Activated CD4-positive, alpha-beta memory T cell treated with anti-CD3 and anti-CD28 coated beads, Interleukin-2, amount 10 ng/mL, durations not matched to agents 7 days and 5 days (primary cell): ENCODE results near the gene PROZ. TPM values are rescaled to one million over a fixed set of nuclear protein-coding genes. Genes with fewer than 3 reads are reported as not detected.
"Not testable (repeated sequence)": the region's sequence is repeated elsewhere in the genome, so short reads cannot be mapped to it uniquely, and the experiment has no call there.

Experiments
- CTCF ChIA-PET: fragments of 350-600 bp; sonication (Branson Sonifier 250); formaldehyde crosslinking; loops from one replicate; lab custom pipeline; 2021; ENCODE audit warnings: antibody characterized with exemption, inconsistent platforms; lab: Charles Lee
- POLR2A ChIA-PET: fragments of 350-600 bp; sonication (Branson Sonifier 250); formaldehyde crosslinking; loops from one replicate; lab custom pipeline; 2021; ENCODE audit warnings: antibody characterized with exemption; lab: Charles Lee
- DNase-seq: peaks from one replicate; pipeline ENCODE4 v3.0.0-alpha.2; 2020
- H3K27ac Mint-ChIP-seq: one replicate; pipeline ENCODE4 v1.8.0; 2021; ENCODE audit warnings: mild to moderate bottlenecking, mixed read lengths
- H3K27me3 Mint-ChIP-seq: one replicate; pipeline ENCODE4 v1.8.0; 2021; ENCODE audit warnings: mixed read lengths
- H3K36me3 Mint-ChIP-seq: one replicate; pipeline ENCODE4 v1.8.0; 2021; ENCODE audit warnings: low read depth, mixed read lengths
- H3K4me1 Mint-ChIP-seq: one replicate; pipeline ENCODE4 v1.8.0; 2021; ENCODE audit warnings: mixed read lengths
- H3K4me3 Mint-ChIP-seq: one replicate; pipeline ENCODE4 v1.8.0; 2021; ENCODE audit warnings: mild to moderate bottlenecking, mixed read lengths
- H3K9me3 Mint-ChIP-seq: one replicate; pipeline ENCODE4 v1.8.0; 2021; ENCODE audit warnings: mixed read lengths
- total RNA-seq, 2 experiments: library from RNA; stranded (reverse); gene quantifications; one replicate each; pipeline ENCODE4 v1.2.3, GENCODE V29; 2021

The PROZ gene
- total RNA-seq, 2 experiments from 2014 or later, result not detected

GRCh38 chr13:113160983-113161382 is 2.5 kb downstream of the PROZ start:
- ChIA-PET POLR2A (interaction anchor here (0.5 to 1.2 kb wide), 2 partner anchors 18 to 49 kb away, joined by 3 to 4 read pairs; partner anchors contain the start of gene CUL4A), CTCF (no interaction called here)
- Mint-ChIP-seq H3K36me3 (peaks cover 3% of the 10 kb centered on the region), H3K4me1 (peaks cover 34% of the 10 kb centered on the region), H3K27ac (peak overlapping the region; percentile 68), H3K9me3 (peaks cover 11% of the 10 kb centered on the region), H3K27me3 (peaks cover 10% of the 10 kb centered on the region), H3K4me3 (peak overlapping the region; percentile 49)
- no peak for DNase-seq

- peak overlapping the region; percentile 49 for H3K4me3 Mint-ChIP-seq
- CTCF ChIA-PET, result no interaction called here
- H3K27me3 Mint-ChIP-seq, result peaks cover 9% of the 10 kb centered on the region
- peaks cover 34% of the 10 kb centered on the region for H3K4me1 Mint-ChIP-seq
- peak overlapping the region; percentile 68 for H3K27ac Mint-ChIP-seq
- H3K36me3 Mint-ChIP-seq, result peaks cover 1% of the 10 kb centered on the region
- peaks cover 9% of the 10 kb centered on the region for H3K9me3 Mint-ChIP-seq
- DNase-seq, result peak; percentile 28
- POLR2A ChIA-PET, result interaction anchor here (1.2 kb wide), 1 partner anchor 48 kb away, joined by 4 read pairs; the partner anchor contains the start of gene CUL4A
Measured at GRCh38 chr13:113161433-113161832, 3.0 kb downstream of the PROZ start.

- H3K9me3 Mint-ChIP-seq, CTCF ChIA-PET, H3K27me3 Mint-ChIP-seq, H3K36me3 Mint-ChIP-seq, H3K27ac Mint-ChIP-seq, H3K4me3 Mint-ChIP-seq, DNase-seq: not testable (repeated sequence)
- POLR2A ChIA-PET, result interaction anchor here (1.2 kb wide), 1 partner anchor 48 kb away, joined by 4 read pairs; the partner anchor contains the start of gene CUL4A
- peaks cover 34% of the 10 kb centered on the region for H3K4me1 Mint-ChIP-seq
Measured at GRCh38 chr13:113161975-113162374, 3.5 kb downstream of the PROZ start.

GRCh38 chr13:113162783-113163685 is 4.6 kb downstream of the PROZ start:
- peaks cover 1% of the 10 kb centered on the region for H3K27me3 Mint-ChIP-seq
- CTCF ChIA-PET, result interaction anchor here (0.7 to 1.2 kb wide), 2 partner anchors 75 to 228 kb away, joined by 3 read pairs; no protein-coding TSS in a partner anchor
- peak overlapping the region; percentile 69 for H3K27ac Mint-ChIP-seq
- POLR2A ChIA-PET, result interaction anchor here (1.4 to 5.3 kb wide), 2 partner anchors 12 to 47 kb away, joined by 4 to 31 read pairs; partner anchors contain the start of gene CUL4A
- H3K36me3 Mint-ChIP-seq, result peaks cover 4% of the 10 kb centered on the region
- H3K4me3 Mint-ChIP-seq, result no peak overlapping the region
- no peaks in the 10 kb centered on the region for H3K9me3 Mint-ChIP-seq
- DNase-seq, result no peak
- peaks cover 34% of the 10 kb centered on the region for H3K4me1 Mint-ChIP-seq

GRCh38 chr13:113164492-113164891 is 6.0 kb downstream of the PROZ start:
- H3K4me3 Mint-ChIP-seq, result no peak overlapping the region
- H3K27ac Mint-ChIP-seq, result peak overlapping the region; percentile 31
- H3K9me3 Mint-ChIP-seq, result no peaks in the 10 kb centered on the region
- H3K27me3 Mint-ChIP-seq, result no peaks in the 10 kb centered on the region
- peaks cover 34% of the 10 kb centered on the region for H3K4me1 Mint-ChIP-seq
- H3K36me3 Mint-ChIP-seq, result peaks cover 13% of the 10 kb centered on the region
- no peak for DNase-seq
- ChIA-PET POLR2A (interaction anchor here (0.6 to 5.3 kb wide), 3 partner anchors 10 to 45 kb away, joined by 3 to 31 read pairs (median 4); partner anchors contain the start of gene CUL4A), CTCF (interaction anchor here (1.2 kb wide), 1 partner anchor 74 kb away, joined by 3 read pairs; no protein-coding TSS in a partner anchor)

GRCh38 chr13:113166266-113166665 is 7.8 kb downstream of the PROZ start:
- Mint-ChIP-seq H3K4me3 (no peak overlapping the region), H3K27me3 (no peaks in the 10 kb centered on the region), H3K4me1 (peaks cover 35% of the 10 kb centered on the region), H3K36me3 (peaks cover 25% of the 10 kb centered on the region), H3K9me3 (no peaks in the 10 kb centered on the region), H3K27ac (no peak overlapping the region)
- ChIA-PET POLR2A (interaction anchor here (1.1 to 5.3 kb wide), 3 partner anchors 9 to 42 kb away, joined by 3 to 31 read pairs (median 4); partner anchors contain the start of gene PCID2), CTCF (interaction anchor here (1.4 kb wide), 1 partner anchor 16 kb away, joined by 3 read pairs; no protein-coding TSS in a partner anchor)
- no peak for DNase-seq

- Mint-ChIP-seq H3K36me3 (peaks cover 29% of the 10 kb centered on the region), H3K9me3 (no peaks in the 10 kb centered on the region), H3K4me1 (peaks cover 37% of the 10 kb centered on the region), H3K4me3 (no peak overlapping the region), H3K27ac (no peak overlapping the region), H3K27me3 (no peaks in the 10 kb centered on the region)
- ChIA-PET CTCF (interaction anchor here (1.4 kb wide), 1 partner anchor 15 kb away, joined by 3 read pairs; no protein-coding TSS in a partner anchor), POLR2A (interaction anchor here (1.1 to 5.3 kb wide), 3 partner anchors 8 to 42 kb away, joined by 3 to 31 read pairs (median 4); partner anchors contain the start of gene PCID2)
- DNase-seq, result no peak
Measured at GRCh38 chr13:113166681-113167080, 8.2 kb downstream of the PROZ start.

- Mint-ChIP-seq H3K27me3 (no peaks in the 10 kb centered on the region), H3K9me3 (no peaks in the 10 kb centered on the region), H3K4me1 (peaks cover 37% of the 10 kb centered on the region), H3K4me3 (no peak overlapping the region), H3K36me3 (peaks cover 32% of the 10 kb centered on the region), H3K27ac (no peak overlapping the region)
- ChIA-PET POLR2A (interaction anchor here (1.1 to 5.3 kb wide), 3 partner anchors 8 to 41 kb away, joined by 3 to 31 read pairs (median 4); partner anchors contain the start of gene PCID2), CTCF (interaction anchor here (1.4 kb wide), 1 partner anchor 15 kb away, joined by 3 read pairs; no protein-coding TSS in a partner anchor)
- DNase-seq, result no peak
Measured at GRCh38 chr13:113167155-113167554, 8.7 kb downstream of the PROZ start.

- CTCF ChIA-PET, result interaction anchor here (1.4 kb wide), 1 partner anchor 15 kb away, joined by 3 read pairs; no protein-coding TSS in a partner anchor
- Mint-ChIP-seq H3K9me3 (no peaks in the 10 kb centered on the region), H3K27ac (no peak overlapping the region), H3K4me1 (peaks cover 37% of the 10 kb centered on the region), H3K27me3 (no peaks in the 10 kb centered on the region), H3K4me3 (no peak overlapping the region), H3K36me3 (peaks cover 34% of the 10 kb centered on the region)
- no peak for DNase-seq
- POLR2A ChIA-PET, result interaction anchor here (5.3 kb wide), 1 partner anchor 7 kb away, joined by 31 read pairs; no protein-coding TSS in a partner anchor
Measured at GRCh38 chr13:113167575-113167974, 9.1 kb downstream of the PROZ start.

GRCh38 chr13:113168211-113168610 is 9.8 kb downstream of the PROZ start:
- H3K9me3 Mint-ChIP-seq, result no peaks in the 10 kb centered on the region
- H3K4me1 Mint-ChIP-seq, result peaks cover 35% of the 10 kb centered on the region
- POLR2A ChIA-PET, result interaction anchor here (1.2 kb wide), 1 partner anchor 39 kb away, joined by 3 read pairs; no protein-coding TSS in a partner anchor
- no peak for DNase-seq
- no peak overlapping the region for H3K27ac Mint-ChIP-seq
- CTCF ChIA-PET, result no interaction called here
- no peaks in the 10 kb centered on the region for H3K27me3 Mint-ChIP-seq
- no peak overlapping the region for H3K4me3 Mint-ChIP-seq
- H3K36me3 Mint-ChIP-seq, result peaks cover 39% of the 10 kb centered on the region

- Mint-ChIP-seq H3K4me3 (no peak overlapping the region), H3K9me3 (no peaks in the 10 kb centered on the region), H3K4me1 (peaks cover 30% of the 10 kb centered on the region), H3K36me3 (peaks cover 42% of the 10 kb centered on the region), H3K27ac (no peak overlapping the region), H3K27me3 (no peaks in the 10 kb centered on the region)
- DNase-seq, result no peak
- CTCF ChIA-PET, result no interaction called here
- POLR2A ChIA-PET, result interaction anchor here (1.2 kb wide), 2 partner anchors 13 to 38 kb away, joined by 3 to 5 read pairs; no protein-coding TSS in a partner anchor
Measured at GRCh38 chr13:113169277-113170272, 11.1 kb downstream of the PROZ start.
